ENCODE measurements around the gene TBC1D2B. TPM values are rescaled to one million over a fixed set of nuclear protein-coding genes. Genes with fewer than 3 reads are reported as not detected.

Gene TBC1D2B
- total RNA-seq, 1 donor from 2014 or later: 13.7 TPM

GRCh38 chr15:78023081-78023665, 54.3 kb downstream of the TBC1D2B start:
- peaks cover 13% of the 10 kb centered on the region for H3K36me3 ChIP-seq (ENCODE audit: control insufficient read depth, insufficient read depth, low read length)
- no peak for FAIRE-seq
- DNase-seq (ENCODE audit: low read depth): no peak
- no peak for TF ChIP-seq CTCF (IDR thresholded peaks at IDR 0.05; ENCODE audit: insufficient read depth, low read length, severe bottlenecking)
- H3K4me3 ChIP-seq (ENCODE audit: low read depth, low read length): no peak overlapping the region
- H3K27me3 ChIP-seq (ENCODE audit: control insufficient read depth, insufficient read depth, low read length): no peaks in the 10 kb centered on the region

DNA sequence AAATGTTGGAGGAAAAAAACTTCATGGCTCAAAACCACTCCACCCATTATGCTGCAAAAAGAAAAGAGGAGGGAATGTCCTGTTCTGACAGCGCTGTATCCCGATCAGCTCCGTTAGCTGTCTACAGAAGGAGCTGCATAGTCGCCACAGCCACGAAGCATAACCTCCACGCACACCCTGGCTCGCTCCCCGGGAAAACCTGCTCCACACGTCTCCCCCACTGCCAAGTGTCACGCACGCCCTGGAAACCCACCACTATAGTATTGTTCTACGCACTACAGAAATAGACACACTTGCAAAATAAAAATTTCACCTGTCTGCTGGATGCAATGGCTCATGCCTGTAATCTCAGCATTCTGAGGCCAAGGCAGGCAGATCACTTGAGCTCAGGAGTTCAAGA, 55.8 kb downstream of the TBC1D2B start:
- FAIRE-seq (no peak), DNase-seq (ENCODE audit: low read depth) (no peak)
- no peak overlapping the region for H3K4me3 ChIP-seq (ENCODE audit: low read depth, low read length)
- TF ChIP-seq CTCF (IDR thresholded peaks at IDR 0.05; ENCODE audit: insufficient read depth, low read length, severe bottlenecking): no peak
- H3K27me3 ChIP-seq (ENCODE audit: control insufficient read depth, insufficient read depth, low read length): no peaks in the 10 kb centered on the region
- H3K36me3 ChIP-seq (ENCODE audit: control insufficient read depth, insufficient read depth, low read length): peaks cover 14% of the 10 kb centered on the region

GRCh38 chr15:78020007-78020406, 57.5 kb downstream of the TBC1D2B start:
- Histone ChIP-seq H3K36me3 (ENCODE audit: control insufficient read depth, insufficient read depth, low read length) (peaks cover 20% of the 10 kb centered on the region), H3K4me3 (ENCODE audit: low read depth, low read length) (no peak overlapping the region), H3K27me3 (ENCODE audit: control insufficient read depth, insufficient read depth, low read length) (no peaks in the 10 kb centered on the region)
- no peak for TF ChIP-seq CTCF (IDR thresholded peaks at IDR 0.05; ENCODE audit: insufficient read depth, low read length, severe bottlenecking)
- FAIRE-seq (no peak), DNase-seq (ENCODE audit: low read depth) (no peak)

DNA sequence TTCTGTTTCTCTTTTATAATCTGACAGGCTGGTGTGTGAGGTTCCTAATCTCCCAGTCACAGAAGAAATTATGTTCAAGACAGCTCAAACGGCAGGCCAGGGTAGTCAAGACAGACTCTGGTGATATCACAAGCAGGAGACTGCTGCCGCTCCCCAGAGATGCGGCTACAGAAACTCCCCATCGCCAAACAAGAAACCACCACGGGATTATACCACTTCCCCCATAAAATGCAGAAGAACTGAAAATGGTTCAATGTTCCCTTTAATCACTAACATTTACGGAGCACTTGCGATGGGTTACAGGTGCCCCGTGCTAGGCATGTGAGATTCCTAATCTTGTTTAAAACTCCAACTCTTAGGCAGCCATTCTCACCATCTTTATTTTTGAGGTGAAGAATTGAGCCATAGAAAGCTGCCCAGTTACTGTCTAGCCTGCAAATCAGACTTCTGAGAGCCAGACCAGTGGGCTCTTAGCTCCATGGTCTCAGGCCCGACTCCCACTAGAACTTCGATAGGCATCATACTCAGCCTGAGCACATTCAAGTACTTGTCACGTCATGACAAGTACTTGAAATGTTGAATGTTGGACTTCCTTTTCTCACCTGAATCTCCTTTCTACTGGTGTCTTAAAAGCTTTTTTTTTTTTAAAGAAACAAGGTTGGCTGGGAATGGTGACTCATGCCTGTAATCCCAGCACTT, 58.4 kb downstream of the TBC1D2B start:
- FAIRE-seq: no peak
- no peak for TF ChIP-seq CTCF (IDR thresholded peaks at IDR 0.05; ENCODE audit: insufficient read depth, low read length, severe bottlenecking)

DNA sequence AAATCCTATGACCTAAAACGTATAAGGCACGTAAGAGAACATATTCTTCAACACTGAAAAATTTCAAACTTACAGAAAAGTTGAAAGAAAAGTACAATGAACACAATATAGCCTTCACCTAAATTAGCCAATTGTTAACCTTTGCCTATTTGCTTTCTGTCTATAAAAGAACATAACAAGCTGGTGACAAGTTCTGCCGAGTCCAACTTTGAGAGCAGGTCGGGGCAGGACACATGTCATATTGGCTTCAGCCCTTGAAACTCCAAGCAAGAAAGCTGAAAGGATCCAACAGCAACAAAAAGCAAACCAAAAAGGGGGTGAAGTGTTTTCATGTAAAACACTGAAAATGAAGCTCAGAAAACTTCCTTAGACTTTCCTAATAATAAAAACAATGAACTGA, 59.1 kb downstream of the TBC1D2B start:
- Histone ChIP-seq H3K36me3 (ENCODE audit: control insufficient read depth, insufficient read depth, low read length) (peaks cover 16% of the 10 kb centered on the region), H3K4me3 (ENCODE audit: low read depth, low read length) (no peak overlapping the region), H3K27me3 (ENCODE audit: control insufficient read depth, insufficient read depth, low read length) (no peaks in the 10 kb centered on the region)
- peak; percentile 26 for DNase-seq (ENCODE audit: low read depth)
- no peak for FAIRE-seq
- no peak for TF ChIP-seq CTCF (IDR thresholded peaks at IDR 0.05; ENCODE audit: insufficient read depth, low read length, severe bottlenecking)

More for the DNA sequence above, 58.4 kb downstream of the TBC1D2B start:
- Histone ChIP-seq H3K4me3 (ENCODE audit: low read depth, low read length) (no peak overlapping the region), H3K27me3 (ENCODE audit: control insufficient read depth, insufficient read depth, low read length) (no peaks in the 10 kb centered on the region), H3K36me3 (ENCODE audit: control insufficient read depth, insufficient read depth, low read length) (peaks cover 19% of the 10 kb centered on the region)
- DNase-seq (ENCODE audit: low read depth): peak; percentile 57

All from bronchial epithelial cell (primary cell).